Measurements from ENCODE around the gene TEX14. TPM values are rescaled to one million over a fixed set of nuclear protein-coding genes. Genes with fewer than 3 reads are reported as not detected.

Gene TEX14
- total RNA-seq, 6 donors from 2014 or later, result 0.10 to 1.4 (median 0.63) TPM

- H3K36me3 ChIP-seq, result peaks cover 0 to 9% (median 3%) of the 10 kb centered on the region in 4 donors
- ATAC-seq (ENCODE audit: low FRiP score in 2 of 2), result peak; percentile 94 to 97
- peaks cover 36 to 58% (median 55%) of the 10 kb centered on the region in 4 donors for H3K4me1 ChIP-seq
- TF ChIP-seq POLR2AphosphoS5 (IDR thresholded peaks at IDR 0.05) (peak; percentile 52 to 76), POLR2A (IDR thresholded peaks at IDR 0.05) (peak in 2 of 4 donors; percentile 48 to 57), EP300 (IDR thresholded peaks at IDR 0.05) (no peak)
- TF ChIP-seq, protein P1, sequence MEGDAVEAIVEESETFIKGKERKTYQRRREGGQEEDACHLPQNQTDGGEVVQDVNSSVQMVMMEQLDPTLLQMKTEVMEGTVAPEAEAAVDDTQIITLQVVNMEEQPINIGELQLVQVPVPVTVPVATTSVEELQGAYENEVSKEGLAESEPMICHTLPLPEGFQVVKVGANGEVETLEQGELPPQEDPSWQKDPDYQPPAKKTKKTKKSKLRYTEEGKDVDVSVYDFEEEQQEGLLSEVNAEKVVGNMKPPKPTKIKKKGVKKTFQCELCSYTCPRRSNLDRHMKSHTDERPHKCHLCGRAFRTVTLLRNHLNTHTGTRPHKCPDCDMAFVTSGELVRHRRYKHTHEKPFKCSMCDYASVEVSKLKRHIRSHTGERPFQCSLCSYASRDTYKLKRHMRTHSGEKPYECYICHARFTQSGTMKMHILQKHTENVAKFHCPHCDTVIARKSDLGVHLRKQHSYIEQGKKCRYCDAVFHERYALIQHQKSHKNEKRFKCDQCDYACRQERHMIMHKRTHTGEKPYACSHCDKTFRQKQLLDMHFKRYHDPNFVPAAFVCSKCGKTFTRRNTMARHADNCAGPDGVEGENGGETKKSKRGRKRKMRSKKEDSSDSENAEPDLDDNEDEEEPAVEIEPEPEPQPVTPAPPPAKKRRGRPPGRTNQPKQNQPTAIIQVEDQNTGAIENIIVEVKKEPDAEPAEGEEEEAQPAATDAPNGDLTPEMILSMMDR (IDR thresholded peaks at IDR 0.05), result peak in 1 of 6 experiments; percentile 2
- peak; percentile 98 to 100 for DNase-seq
- WGBS, 2 donors, result 0 to 1% methylated on average over 10 to 39 of the region's 39 CpGs
- no peaks in the 10 kb centered on the region for H3K27me3 ChIP-seq
- H3K4me3 ChIP-seq, result peak overlapping the region; percentile 65 to 88 (median 72)
- H3K27ac ChIP-seq, result peak overlapping the region; percentile 92 to 97 (median 96)
- H3K9me3 ChIP-seq, result no peaks in the 10 kb centered on the region
Measured at GRCh38 chr17:58517928-58518609, 173.8 kb downstream of the TEX14 start.

GRCh38 chr17:58517378-58517927, 174.4 kb downstream of the TEX14 start:
- Histone ChIP-seq H3K36me3 (peaks cover 2 to 12% (median 4%) of the 10 kb centered on the region in 4 donors), H3K27me3 (no peaks in the 10 kb centered on the region), H3K9me3 (no peaks in the 10 kb centered on the region), H3K4me1 (peaks cover 36 to 64% (median 58%) of the 10 kb centered on the region in 4 donors), H3K27ac (peak overlapping the region; percentile 92 to 97 (median 96)), H3K4me3 (peak overlapping the region; percentile 51 to 88 (median 72))
- 0 to 7% methylated on average over 6 to 26 of the region's 27 CpGs for WGBS, 2 donors
- no peak for DNase-seq
- peak in 1 of 2 donors; percentile 74 for ATAC-seq (ENCODE audit: low FRiP score in 2 of 2)
- TF ChIP-seq, protein P1 (IDR thresholded peaks at IDR 0.05), result peak in 1 of 6 experiments; percentile 3
- TF ChIP-seq EP300 (IDR thresholded peaks at IDR 0.05) (peak in 1 of 4 donors; percentile 14), POLR2AphosphoS5 (IDR thresholded peaks at IDR 0.05) (peak in 1 of 2 donors; percentile 51), POLR2A (IDR thresholded peaks at IDR 0.05) (peak in 3 of 4 donors; percentile 25 to 73 (median 64))

GRCh38 chr17:58516644-58517377, 175.0 kb downstream of the TEX14 start:
- H3K4me3 ChIP-seq, result peak overlapping the region; percentile 51 to 88 (median 72)
- TF ChIP-seq EP300 (IDR thresholded peaks at IDR 0.05), result no peak
- no peak for TF ChIP-seq POLR2AphosphoS5 (IDR thresholded peaks at IDR 0.05)
- TF ChIP-seq POLR2A (IDR thresholded peaks at IDR 0.05), result no peak
- TF ChIP-seq, protein P1 (IDR thresholded peaks at IDR 0.05), result no peak
- peaks cover 3 to 17% (median 9%) of the 10 kb centered on the region in 4 donors for H3K36me3 ChIP-seq
- WGBS, 2 donors, result 17 to 44% methylated on average over 2 of the region's 2 CpGs
- no peaks in the 10 kb centered on the region for H3K9me3 ChIP-seq
- ATAC-seq (ENCODE audit: low FRiP score in 2 of 2), result no peak
- no peaks in the 10 kb centered on the region for H3K27me3 ChIP-seq
- H3K4me1 ChIP-seq, result peaks cover 36 to 64% (median 58%) of the 10 kb centered on the region in 4 donors
- H3K27ac ChIP-seq, result peak overlapping the region; percentile 92 to 97 (median 96)
- no peak for DNase-seq

GRCh38 chr17:58515286-58515685, 176.6 kb downstream of the TEX14 start:
- ATAC-seq (ENCODE audit: low FRiP score in 2 of 2) (no peak), DNase-seq (no peak)
- H3K9me3 ChIP-seq, result no peaks in the 10 kb centered on the region
- peak overlapping the region; percentile 62 to 97 (median 78) for H3K27ac ChIP-seq
- 74 to 75% methylated on average over 2 of the region's 2 CpGs for WGBS, 2 donors
- peaks cover 17 to 25% (median 22%) of the 10 kb centered on the region in 4 donors for H3K36me3 ChIP-seq
- no peaks in the 10 kb centered on the region for H3K27me3 ChIP-seq
- no peak for TF ChIP-seq POLR2AphosphoS5 (IDR thresholded peaks at IDR 0.05)
- no peak for TF ChIP-seq POLR2A (IDR thresholded peaks at IDR 0.05)
- TF ChIP-seq EP300 (IDR thresholded peaks at IDR 0.05), result no peak
- TF ChIP-seq, protein P1 (IDR thresholded peaks at IDR 0.05), result no peak
- H3K4me3 ChIP-seq, result no peak overlapping the region
- peaks cover 33 to 59% (median 53%) of the 10 kb centered on the region in 4 donors for H3K4me1 ChIP-seq
